ENCODE results near the gene SCFD2. TPM values are rescaled to one million over a fixed set of nuclear protein-coding genes. Genes with fewer than 3 reads are reported as not detected.

SCFD2 gene
- total and polyA plus RNA-seq, 2 of the 8 experiments (the other 6 are each of a cell fraction or from before 2014, with no cell fraction given), result 6.2 to 10.2 TPM

DNA sequence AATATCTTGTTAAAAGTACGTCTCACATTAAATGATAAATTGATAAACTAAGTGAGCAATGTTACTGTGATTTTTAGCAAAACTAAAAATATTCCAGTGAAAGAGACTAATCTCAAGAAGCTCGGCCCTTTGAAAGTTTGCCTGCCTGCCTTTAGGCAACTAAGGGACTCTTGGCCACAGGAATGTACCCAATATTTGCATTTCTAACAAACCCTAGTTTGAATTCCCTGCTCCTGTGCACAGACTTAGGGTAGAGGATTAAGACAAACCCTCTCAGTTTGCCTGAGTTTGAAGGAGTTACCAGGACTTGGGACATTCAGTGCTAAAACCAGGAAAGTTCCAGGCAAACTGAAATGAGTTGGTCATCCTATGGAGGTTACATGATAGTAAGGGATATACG, 157.1 kb downstream of the SCFD2 start:
- Histone ChIP-seq H3K18ac (ENCODE audit: extremely low read depth, low read length) (no peak overlapping the region), H3K36me3 (ENCODE audit: control insufficient read depth in 2 of 4, insufficient read depth in 4 of 4, low read length in 3 of 4) (no peaks in the 10 kb centered on the region), H2BK15ac (ENCODE audit: low read length) (no peak overlapping the region), H3K4me2 (ENCODE audit: insufficient read depth in 1 of 2, low read depth in 2 of 2, low read length in 2 of 2) (peak overlapping the region in 1 of 2 experiments; percentile 43; a peak in 1 of 4 replicates), H4K8ac (ENCODE audit: extremely low read depth, insufficient read depth, low read length) (no peak overlapping the region), H3K23me2 (ENCODE audit: low read depth, low read length) (no peaks in the 10 kb centered on the region; the same call in 1 of the 2 replicates), H3K4ac (replicated peaks; ENCODE audit: insufficient read length, low read depth, low read length) (no peak overlapping the region), H3K9me3 (ENCODE audit: insufficient read depth in 2 of 2, low read depth in 1 of 2, low read length in 1 of 2) (no peaks in the 10 kb centered on the region), H4K5ac (ENCODE audit: insufficient read length, low read depth, low read length) (no peak overlapping the region), H3K79me1 (ENCODE audit: low read depth, low read length) (no peaks in the 10 kb centered on the region), H3K4me3 (ENCODE audit: extremely low read depth in 1 of 4, insufficient read depth in 2 of 4, low read depth in 3 of 4, low read length in 4 of 4) (no peak overlapping the region), H2BK5ac (ENCODE audit: low read depth, low read length) (no peak overlapping the region), H3K23ac (ENCODE audit: insufficient read length) (no peak overlapping the region), H4K91ac (replicated peaks; ENCODE audit: insufficient read length, low read length) (no peak overlapping the region), H2BK12ac (ENCODE audit: low read depth, low read length) (no peak overlapping the region), H2AFZ (ENCODE audit: low read length) (no peak overlapping the region), H3K27me3 (replicated peaks in 1 of 4; ENCODE audit: control insufficient read depth in 3 of 4, extremely low read depth in 1 of 4, insufficient read depth in 3 of 4, low read length in 3 of 4) (no peaks in the 10 kb centered on the region), H2AK5ac (ENCODE audit: low read depth, low read length) (no peak overlapping the region), H3K4me1 (replicated peaks in 1 of 4; ENCODE audit: control insufficient read depth in 3 of 4, insufficient read depth in 4 of 4, low read length in 3 of 4) (peaks cover 0 to 7% (median 2%) of the 10 kb centered on the region in 4 experiments; a peak in 3 of 7 replicates), H2BK20ac (ENCODE audit: low read length) (no peak overlapping the region), H2BK120ac (replicated peaks; ENCODE audit: low read depth, low read length) (no peak overlapping the region), H3K79me2 (ENCODE audit: control insufficient read depth in 1 of 2, insufficient read depth in 2 of 2, low read length in 2 of 2) (no peaks in the 10 kb centered on the region), H4K20me1 (replicated peaks in 1 of 2; ENCODE audit: control insufficient read depth in 1 of 2, insufficient read depth in 2 of 2, low read length in 2 of 2) (no peaks in the 10 kb centered on the region), H3K9ac (replicated peaks in 1 of 4; ENCODE audit: extremely low read depth in 1 of 4, low read depth in 3 of 4, low read length in 3 of 4) (no peak overlapping the region), H3K56ac (replicated peaks; ENCODE audit: insufficient read length, low read depth, low read length) (no peak overlapping the region), H3K27ac (ENCODE audit: low read depth, low read length) (no peak overlapping the region), H3K14ac (ENCODE audit: insufficient read length) (no peak overlapping the region)
- FAIRE-seq (no peak), DNase-seq (ENCODE audit: low read depth in 1 of 2, low spot score in 2 of 2) (no peak)
- WGBS, 2 experiments (ENCODE audit: extremely low coverage in 1 of 2, insufficient coverage in 1 of 2, insufficient read length in 1 of 2, insufficient replicate concordance in 2 of 2, low coverage in 1 of 2, low lambda C conversion rate in 2 of 2, missing lambda C conversion rate in 1 of 2), result 80% methylated on average over 3 of the region's 3 CpGs; no CpG with 5 or more reads in 1 of the 2 experiments
- POLR2A ChIA-PET (ENCODE audit: partially characterized antibody), result no interaction called here
- CTCF ChIA-PET (ENCODE audit: partially characterized antibody), result no interaction called here
- TF ChIP-seq MAFK (IDR thresholded peaks at IDR 0.05; ENCODE audit: low read depth, low read length) (no peak), SUZ12 (IDR thresholded peaks at IDR 0.05; ENCODE audit: low read length) (no peak), CHD1 (IDR thresholded peaks at IDR 0.05; ENCODE audit: low read depth, low read length) (no peak), RXRA (IDR thresholded peaks at IDR 0.05; ENCODE audit: insufficient read depth, low read depth, low read length) (no peak), POLR2A (IDR thresholded peaks at IDR 0.05; ENCODE audit: control extremely low read depth in 1 of 2, low read depth in 2 of 2, low read length in 2 of 2) (no peak), FOSL1 (IDR thresholded peaks at IDR 0.05; ENCODE audit: insufficient read depth, low read depth, low read length) (no peak), CEBPB (IDR thresholded peaks at IDR 0.05; ENCODE audit: low read depth, low read length) (no peak), RFX5 (IDR thresholded peaks at IDR 0.05; ENCODE audit: borderline replicate concordance, low read depth, low read length) (no peak), NANOG (IDR thresholded peaks at IDR 0.05; ENCODE audit: insufficient read depth, low read depth, low read length, poor library complexity, severe bottlenecking) (no peak), CBX5 (IDR thresholded peaks at IDR 0.05; ENCODE audit: low read depth, low read length) (no peak)
- TF ChIP-seq, protein P1, sequence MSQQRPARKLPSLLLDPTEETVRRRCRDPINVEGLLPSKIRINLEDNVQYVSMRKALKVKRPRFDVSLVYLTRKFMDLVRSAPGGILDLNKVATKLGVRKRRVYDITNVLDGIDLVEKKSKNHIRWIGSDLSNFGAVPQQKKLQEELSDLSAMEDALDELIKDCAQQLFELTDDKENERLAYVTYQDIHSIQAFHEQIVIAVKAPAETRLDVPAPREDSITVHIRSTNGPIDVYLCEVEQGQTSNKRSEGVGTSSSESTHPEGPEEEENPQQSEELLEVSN (IDR thresholded peaks at IDR 0.05), result no peak
- TF ChIP-seq, protein P2, sequence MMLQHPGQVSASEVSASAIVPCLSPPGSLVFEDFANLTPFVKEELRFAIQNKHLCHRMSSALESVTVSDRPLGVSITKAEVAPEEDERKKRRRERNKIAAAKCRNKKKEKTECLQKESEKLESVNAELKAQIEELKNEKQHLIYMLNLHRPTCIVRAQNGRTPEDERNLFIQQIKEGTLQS (IDR thresholded peaks at IDR 0.05; ENCODE audit: insufficient read depth, low read depth, low read length), result no peak
- TF ChIP-seq, protein P3, sequence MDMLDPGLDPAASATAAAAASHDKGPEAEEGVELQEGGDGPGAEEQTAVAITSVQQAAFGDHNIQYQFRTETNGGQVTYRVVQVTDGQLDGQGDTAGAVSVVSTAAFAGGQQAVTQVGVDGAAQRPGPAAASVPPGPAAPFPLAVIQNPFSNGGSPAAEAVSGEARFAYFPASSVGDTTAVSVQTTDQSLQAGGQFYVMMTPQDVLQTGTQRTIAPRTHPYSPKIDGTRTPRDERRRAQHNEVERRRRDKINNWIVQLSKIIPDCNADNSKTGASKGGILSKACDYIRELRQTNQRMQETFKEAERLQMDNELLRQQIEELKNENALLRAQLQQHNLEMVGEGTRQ (IDR thresholded peaks at IDR 0.05; ENCODE audit: low read length), result no peak

Measured in H1 (cell line).